Measurements from ENCODE around the gene SYF2. TPM values are rescaled to one million over a fixed set of nuclear protein-coding genes. Genes with fewer than 3 reads are reported as not detected.

Gene SYF2
- polyA plus RNA-seq, 3 donors = 32.0 to 52.9 (median 45.1) TPM

DNA sequence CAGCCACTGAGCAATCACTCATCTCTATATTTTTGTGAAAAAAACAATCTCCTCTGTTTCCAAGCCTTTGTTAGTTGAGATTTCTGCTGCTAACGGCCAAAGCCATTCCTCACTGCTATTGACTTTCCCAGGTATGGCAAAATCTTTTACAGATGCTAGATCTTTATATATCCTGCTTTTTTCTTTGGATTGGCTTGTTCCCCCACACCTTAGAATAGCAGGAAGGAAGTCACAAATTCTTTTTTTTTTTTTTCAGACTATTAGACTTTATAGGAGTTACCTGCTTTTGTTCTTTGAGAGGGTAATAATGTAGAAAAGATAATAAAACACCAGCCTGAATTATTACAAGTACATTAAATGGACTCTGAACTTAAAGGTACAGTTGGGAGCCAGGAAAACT lies 24.2 kb downstream of the SYF2 start:
- Histone ChIP-seq H3K4me2 (replicated peaks; ENCODE audit: extremely low read depth, low read length, poor library complexity, severe bottlenecking) (no peak overlapping the region), H2AFZ (ENCODE audit: insufficient read depth, low read depth, low read length, poor library complexity, severe bottlenecking) (no peak overlapping the region), H3K9me3 (replicated peaks in 1 of 2; ENCODE audit: control insufficient read depth in 1 of 2, insufficient read depth in 1 of 2, low read length in 2 of 2) (no peaks in the 10 kb centered on the region), H3K27me3 (ENCODE audit: control insufficient read depth in 2 of 2, insufficient read depth in 2 of 2, low read length in 2 of 2) (no peaks in the 10 kb centered on the region), H4K20me1 (ENCODE audit: insufficient read depth, low read length) (no peaks in the 10 kb centered on the region), H3K4me3 (replicated peaks in 1 of 3; ENCODE audit: low read depth in 2 of 3, low read length in 3 of 3) (no peak overlapping the region), H3K9ac (ENCODE audit: insufficient read depth, low read length, poor library complexity, severe bottlenecking) (no peak overlapping the region), H3K36me3 (replicated peaks in 1 of 2; ENCODE audit: control insufficient read depth in 1 of 2, insufficient read depth in 2 of 2, low read length in 2 of 2) (no peaks in the 10 kb centered on the region), H3K27ac (ENCODE audit: low read depth in 1 of 2, low read length in 2 of 2) (no peak overlapping the region), H3K4me1 (ENCODE audit: control insufficient read depth in 1 of 2, insufficient read depth in 2 of 2, low read length in 2 of 2) (no peaks in the 10 kb centered on the region), H3K79me2 (ENCODE audit: insufficient read depth, low read length) (no peaks in the 10 kb centered on the region)
- H3K4me1 Mint-ChIP-seq = peaks cover 4% of the 10 kb centered on the region
- TF ChIP-seq, protein P1, sequence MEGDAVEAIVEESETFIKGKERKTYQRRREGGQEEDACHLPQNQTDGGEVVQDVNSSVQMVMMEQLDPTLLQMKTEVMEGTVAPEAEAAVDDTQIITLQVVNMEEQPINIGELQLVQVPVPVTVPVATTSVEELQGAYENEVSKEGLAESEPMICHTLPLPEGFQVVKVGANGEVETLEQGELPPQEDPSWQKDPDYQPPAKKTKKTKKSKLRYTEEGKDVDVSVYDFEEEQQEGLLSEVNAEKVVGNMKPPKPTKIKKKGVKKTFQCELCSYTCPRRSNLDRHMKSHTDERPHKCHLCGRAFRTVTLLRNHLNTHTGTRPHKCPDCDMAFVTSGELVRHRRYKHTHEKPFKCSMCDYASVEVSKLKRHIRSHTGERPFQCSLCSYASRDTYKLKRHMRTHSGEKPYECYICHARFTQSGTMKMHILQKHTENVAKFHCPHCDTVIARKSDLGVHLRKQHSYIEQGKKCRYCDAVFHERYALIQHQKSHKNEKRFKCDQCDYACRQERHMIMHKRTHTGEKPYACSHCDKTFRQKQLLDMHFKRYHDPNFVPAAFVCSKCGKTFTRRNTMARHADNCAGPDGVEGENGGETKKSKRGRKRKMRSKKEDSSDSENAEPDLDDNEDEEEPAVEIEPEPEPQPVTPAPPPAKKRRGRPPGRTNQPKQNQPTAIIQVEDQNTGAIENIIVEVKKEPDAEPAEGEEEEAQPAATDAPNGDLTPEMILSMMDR (IDR thresholded peaks at IDR 0.05) = no peak
- H3K36me3 Mint-ChIP-seq = no peaks in the 10 kb centered on the region
- no peak for DNase-seq
- no peaks in the 10 kb centered on the region for H3K9me3 Mint-ChIP-seq
- no peak overlapping the region for H3K4me3 Mint-ChIP-seq
- no CpG with 5 or more reads among the region's 1 CpG for WGBS (ENCODE audit: insufficient coverage)
- peaks cover 4 to 9% (median 6%) of the 10 kb centered on the region in 3 donors for H3K27me3 Mint-ChIP-seq (ENCODE audit: low read depth in 3 of 3)
- intact Hi-C loops (cut with micrococcal nuclease) = loop anchor here (5.0 to 10.0 kb wide), 2 partner anchors 106 to 293 kb away; no protein-coding TSS in a partner anchor
- H3K27ac Mint-ChIP-seq = no peak overlapping the region

DNA sequence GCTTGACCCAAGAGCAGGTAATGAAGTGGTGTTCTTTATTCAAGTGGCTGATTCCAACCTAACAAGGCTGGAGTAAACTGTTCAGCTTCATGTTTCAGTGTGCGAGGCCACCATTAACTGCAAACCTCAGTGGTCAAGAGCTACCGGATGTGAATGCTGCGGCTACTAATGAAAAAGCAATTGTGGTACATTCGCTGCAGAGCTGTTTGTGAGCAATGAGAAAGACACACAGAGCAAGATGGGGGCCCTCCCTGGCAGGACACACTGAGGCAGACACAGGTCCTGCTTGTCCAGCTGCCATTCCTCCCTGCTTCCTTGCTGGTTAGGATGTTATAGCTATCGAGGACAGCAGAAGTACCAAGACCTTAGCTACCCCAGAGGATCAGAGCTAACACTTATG lies 26.1 kb downstream of the SYF2 start:
- Histone ChIP-seq H3K9me3 (replicated peaks in 1 of 2; ENCODE audit: control insufficient read depth in 1 of 2, insufficient read depth in 1 of 2, low read length in 2 of 2) (no peaks in the 10 kb centered on the region), H2AFZ (ENCODE audit: insufficient read depth, low read depth, low read length, poor library complexity, severe bottlenecking) (no peak overlapping the region), H3K27ac (ENCODE audit: low read depth in 1 of 2, low read length in 2 of 2) (no peak overlapping the region), H3K4me2 (replicated peaks; ENCODE audit: extremely low read depth, low read length, poor library complexity, severe bottlenecking) (no peak overlapping the region), H3K36me3 (replicated peaks in 1 of 2; ENCODE audit: control insufficient read depth in 1 of 2, insufficient read depth in 2 of 2, low read length in 2 of 2) (no peaks in the 10 kb centered on the region), H3K79me2 (ENCODE audit: insufficient read depth, low read length) (no peaks in the 10 kb centered on the region), H3K27me3 (ENCODE audit: control insufficient read depth in 2 of 2, insufficient read depth in 2 of 2, low read length in 2 of 2) (no peaks in the 10 kb centered on the region), H3K4me3 (replicated peaks in 1 of 3; ENCODE audit: low read depth in 2 of 3, low read length in 3 of 3) (no peak overlapping the region), H3K9ac (ENCODE audit: insufficient read depth, low read length, poor library complexity, severe bottlenecking) (no peak overlapping the region), H3K4me1 (ENCODE audit: control insufficient read depth in 1 of 2, insufficient read depth in 2 of 2, low read length in 2 of 2) (no peaks in the 10 kb centered on the region), H4K20me1 (ENCODE audit: insufficient read depth, low read length) (no peaks in the 10 kb centered on the region)
- no peak for DNase-seq
- Mint-ChIP-seq H3K27ac (no peak overlapping the region), H3K4me1 (peaks cover 4% of the 10 kb centered on the region), H3K36me3 (no peaks in the 10 kb centered on the region), H3K27me3 (ENCODE audit: low read depth in 3 of 3) (peaks cover 2 to 8% (median 5%) of the 10 kb centered on the region in 3 donors), H3K9me3 (no peaks in the 10 kb centered on the region), H3K4me3 (no peak overlapping the region)
- 100% methylated on average over 4 of the region's 5 CpGs for WGBS (ENCODE audit: insufficient coverage)
- TF ChIP-seq, protein P1 (IDR thresholded peaks at IDR 0.05) = no peak
- intact Hi-C loops (cut with micrococcal nuclease) = loop anchor here (5.0 to 10.0 kb wide), 2 partner anchors 104 to 291 kb away; no protein-coding TSS in a partner anchor
